NOMO-1 (cell line): ENCODE measurements around the gene PXK.
"Not testable (repeated sequence)": the region's sequence is repeated elsewhere in the genome, so short reads cannot be mapped to it uniquely, and the experiment has no call there.

Source experiments
- DNase-seq, 2 experiments: peaks; one replicate each; lab custom pipeline; 2025; ENCODE audit not compliant: unreplicated experiment in 2 of 2; lab: John Stamatoyannopoulos, UW

The PXK gene

GRCh38 chr3:58332575-58333188, at the start of gene PXK:
TSS of gene PXK (plus strand) at chr3:58332892. CDS start at chr3:58332989, 97 bp downstream.
- DNase-seq: peak; percentile 81 to 90

GRCh38 chr3:58285334-58285733, 47.4 kb upstream of the PXK start:
- DNase-seq: no peak

- DNase-seq: no peak
These were observed 45.3 kb upstream of the PXK start for GRCh38 chr3:58287354-58287753.

- DNase-seq: no peak
These were observed 44.5 kb upstream of the PXK start for GRCh38 chr3:58288011-58288728.

- not testable (repeated sequence) for DNase-seq
These were observed 43.6 kb upstream of the PXK start for GRCh38 chr3:58288964-58289613.

GRCh38 chr3:58290446-58290845, 42.2 kb upstream of the PXK start:
- not testable (repeated sequence) for DNase-seq

- no peak for DNase-seq
These were observed 40.9 kb upstream of the PXK start for GRCh38 chr3:58291671-58292338.

GRCh38 chr3:58292866-58293265, 39.8 kb upstream of the PXK start:
- no peak for DNase-seq

GRCh38 chr3:58293516-58293915, 39.2 kb upstream of the PXK start:
- no peak for DNase-seq

- no peak for DNase-seq
These were observed 36.4 kb upstream of the PXK start for GRCh38 chr3:58296269-58296668.

- DNase-seq: no peak
These were observed 35.8 kb upstream of the PXK start for GRCh38 chr3:58296843-58297242.

- DNase-seq: no peak
These were observed 34.5 kb upstream of the PXK start for GRCh38 chr3:58298190-58298589.

GRCh38 chr3:58299075-58299474, 33.6 kb upstream of the PXK start:
- no peak for DNase-seq

- no peak for DNase-seq
These were observed 32.7 kb upstream of the PXK start for GRCh38 chr3:58299839-58300516.

GRCh38 chr3:58305882-58306711, 26.6 kb upstream of the PXK start, which contains the start of the genes HTD2 and RPP14:
TSS of gene HTD2 (plus strand) at chr3:58306520. CDS start at chr3:58317614, 11,094 bp downstream.
TSS of gene RPP14 (plus strand) at chr3:58306245. CDS start at chr3:58310330, 4,085 bp downstream.
- peak; percentile 92 to 98 for DNase-seq

- DNase-seq: peak in 1 of 2 experiments; percentile 48
These were observed 25.0 kb upstream of the PXK start for GRCh38 chr3:58307639-58308215.

- no peak for DNase-seq
These were observed 24.0 kb upstream of the PXK start for GRCh38 chr3:58308728-58309127.

- peak in 1 of 2 experiments; percentile 55 for DNase-seq
These were observed 14.9 kb upstream of the PXK start for GRCh38 chr3:58317811-58318210.

- DNase-seq: no peak
These were observed 10.9 kb upstream of the PXK start for GRCh38 chr3:58321791-58322190.
